HG03066 (cell line): ENCODE data around the gene PIK3R6.

Experiments
- ATAC-seq: cut with Tn5 transposase; IDR thresholded peaks from one replicate; pipeline ENCODE4 v1.9.1; 2021; ENCODE audit warnings: low read depth; ENCODE audit not compliant: unreplicated experiment

PIK3R6 gene

GRCh38 chr17:8867361-8867981 lies at the start of gene PIK3R6:
PIK3R6 (minus strand) TSS chr17:8867674; CDS start chr17:8849794, 17,880 bp downstream.
- ATAC-seq, result no peak

GRCh38 chr17:8916466-8916865 lies 49.0 kb upstream of the PIK3R6 start:
- no peak for ATAC-seq

- no peak for ATAC-seq
Measured at GRCh38 chr17:8914554-8914953, 47.1 kb upstream of the PIK3R6 start.

- ATAC-seq, result no peak
Measured at GRCh38 chr17:8913879-8914278, 46.4 kb upstream of the PIK3R6 start.

- ATAC-seq, result no peak
Measured at GRCh38 chr17:8913091-8913490, 45.6 kb upstream of the PIK3R6 start.

- ATAC-seq, result no peak
Measured at GRCh38 chr17:8912084-8912981, 44.9 kb upstream of the PIK3R6 start.

GRCh38 chr17:8910969-8911604 lies 43.6 kb upstream of the PIK3R6 start:
- ATAC-seq, result no peak

- ATAC-seq, result no peak
Measured at GRCh38 chr17:8909586-8910270, 42.3 kb upstream of the PIK3R6 start.

GRCh38 chr17:8905331-8905730 lies 37.9 kb upstream of the PIK3R6 start:
- ATAC-seq, result no peak

- ATAC-seq, result no peak
Measured at GRCh38 chr17:8904686-8905085, 37.2 kb upstream of the PIK3R6 start.

- ATAC-seq, result no peak
Measured at GRCh38 chr17:8904201-8904600, 36.7 kb upstream of the PIK3R6 start.

GRCh38 chr17:8900626-8901585 lies 33.4 kb upstream of the PIK3R6 start:
- no peak for ATAC-seq

GRCh38 chr17:8900207-8900606 lies 32.7 kb upstream of the PIK3R6 start:
- no peak for ATAC-seq

GRCh38 chr17:8898636-8899035 lies 31.2 kb upstream of the PIK3R6 start:
- ATAC-seq, result no peak

- no peak for ATAC-seq
Measured at GRCh38 chr17:8898126-8898525, 30.7 kb upstream of the PIK3R6 start.

GRCh38 chr17:8896641-8897635 lies 29.5 kb upstream of the PIK3R6 start:
- ATAC-seq, result no peak

GRCh38 chr17:8896087-8896486 lies 28.6 kb upstream of the PIK3R6 start:
- no peak for ATAC-seq
